Fibroblast of skin of back (primary cell): ENCODE data around the gene GATA3.

Source experiments
- DNase-seq: peaks from one replicate; pipeline ENCODE4 v3.0.0-alpha.2; 2013

GATA3 gene

GRCh38 chr10:8103543-8103942 lies 49.1 kb downstream of the GATA3 start:
- no peak for DNase-seq

- no peak for DNase-seq
Observed at GRCh38 chr10:8104005-8104404, 49.5 kb downstream of the GATA3 start.

- no peak for DNase-seq
Observed at GRCh38 chr10:8104721-8105120, 50.2 kb downstream of the GATA3 start.

- DNase-seq = no peak
Observed at GRCh38 chr10:8105932-8106331, 51.4 kb downstream of the GATA3 start.

GRCh38 chr10:8112230-8112905 lies 57.9 kb downstream of the GATA3 start:
- DNase-seq = no peak

- DNase-seq = no peak
Observed at GRCh38 chr10:8112942-8113442, 58.5 kb downstream of the GATA3 start.

- no peak for DNase-seq
Observed at GRCh38 chr10:8113616-8114015, 59.1 kb downstream of the GATA3 start.

- no peak for DNase-seq
Observed at GRCh38 chr10:8114741-8115617, 60.5 kb downstream of the GATA3 start.

GRCh38 chr10:8115618-8115980 lies 61.1 kb downstream of the GATA3 start:
- DNase-seq = no peak

GRCh38 chr10:8116474-8116873 lies 62.0 kb downstream of the GATA3 start:
- no peak for DNase-seq

GRCh38 chr10:8116926-8117493 lies 62.5 kb downstream of the GATA3 start:
- DNase-seq = no peak

GRCh38 chr10:8121201-8121890 lies 66.9 kb downstream of the GATA3 start:
- DNase-seq = no peak

- no peak for DNase-seq
Observed at GRCh38 chr10:8122611-8123369, 68.3 kb downstream of the GATA3 start.

- no peak for DNase-seq
Observed at GRCh38 chr10:8124436-8124835, 69.9 kb downstream of the GATA3 start.
